Right lobe of liver (tissue), 6 donors: ENCODE measurements around the gene KLK10. TPM values are rescaled to one million over a fixed set of nuclear protein-coding genes. Genes with fewer than 3 reads are reported as not detected.
A peak's percentile ranks its signal among the peaks of the same experiment; 100 is the strongest.

Source experiments
- ATAC-seq, 4 donors: fragments of 200-7000 bp; cut with Tn5 transposase; one replicate each; pipeline ENCODE4 v1.9.1; 2020; ENCODE audit warnings: mild to moderate bottlenecking in 4 of 4, moderate library complexity in 4 of 4
- DNase-seq, 3 donors: peaks; one replicate each; pipeline ENCODE4 v3.0.0-alpha.2; 2020
- H3K27ac ChIP-seq, 3 donors: fragments of 200-600 bp; one replicate each; pipeline ENCODE4 v1.8.0; 2022
- H3K27me3 ChIP-seq, 2 donors: fragments of 200-600 bp; one replicate each; pipeline ENCODE4 v1.8.0; 2022
- H3K36me3 ChIP-seq, 4 donors: fragments of 200-600 bp; sonication (generic) in 1 of 4; one replicate each; pipeline versions ENCODE4 v1.5.1 to v1.8.0; 2017 to 2022; ENCODE audit warnings: control low read depth in 1 of 4
- H3K4me1 ChIP-seq, 4 donors: fragments of 200-600 bp; sonication (generic) in 1 of 4; one replicate each; pipeline versions ENCODE4 v1.5.1 to v1.8.0; 2017 to 2022; ENCODE audit warnings: control low read depth in 1 of 4
- H3K4me3 ChIP-seq, 3 donors: fragments of 200-600 bp; one replicate each; pipeline ENCODE4 v1.8.0; 2022
- H3K9me3 ChIP-seq, 4 donors: fragments of 200-600 bp; sonication (generic) in 1 of 4; one replicate each; pipeline versions ENCODE4 v1.5.1 to v1.8.0; 2017 to 2022; ENCODE audit warnings: control low read depth in 1 of 4
- CTCF ChIP-seq, 4 donors: fragments of 200-600 bp in 3 of 4; fragments of 450-650 bp in 1 of 4; IDR thresholded peaks; one replicate each; pipeline versions ENCODE4 v1.5.1 to v1.8.0; 2016 to 2022; ENCODE audit warnings: antibody characterized with exemption in 4 of 4, mild to moderate bottlenecking in 2 of 4
- POLR2A ChIP-seq: fragments of 450-650 bp; IDR thresholded peaks from one replicate; pipeline ENCODE4 v1.6.1; 2017; ENCODE audit warnings: antibody characterized with exemption, mild to moderate bottlenecking
- WGBS: methylation state at CpG from one replicate; pipeline ENCODE4 v1.1.6; 2018; ENCODE audit warnings: low coverage, low lambda C conversion rate; ENCODE audit not compliant: insufficient coverage; ENCODE audit errors: missing lambda C conversion rate; 5-methylcytosine and 5-hydroxymethylcytosine counted together
- intact Hi-C, 2 donors: fragments of 100-400 bp; cut with DNase I; formaldehyde crosslinking; loops; one replicate each; pipeline versions ENCODE4 v1.11.2 to v1.14.1; 2022
- total RNA-seq, 6 experiments: library from RNA; depleted of rRNA in 2 of 6; stranded (reverse); fragments of >200 nt in 2 of 6; fragmentation: NEBNext Ultra II Directional in 3 of 6; extraction: Animal tissue kit (Norgen Biotek cat#: 25700) in 3 of 6; gene quantifications; one replicate each; pipeline versions ENCODE4 v1.1.0 to v1.2.4, GENCODE V29; 2016 to 2023
- donor health status: DM: no; HTN: yes; CAD: no.
- donor health status: DM: no; HTN: no; CAD: no.
- donor health status: DM: no; HTN: no; CAD: no.
- donor health status: DM: no; HTN: yes; CAD: no.
- donor health status: DM: no; HTN: yes; CAD: no.

The KLK10 gene
- total RNA-seq, 6 experiments from 2014 or later = 0.13 to 0.43 TPM; not detected in 4

- intact Hi-C loops = no loop called here
- H3K36me3 ChIP-seq = no peaks in the 10 kb centered on the region
- ATAC-seq = peak in 1 of 4 donors; percentile 24
- peak in 1 of 3 donors; percentile 35 for DNase-seq
- no peak overlapping the region for H3K27ac ChIP-seq
- WGBS = 39% methylated on average over 3 of the region's 19 CpGs
- no peak overlapping the region for H3K4me3 ChIP-seq
- no peaks in the 10 kb centered on the region for H3K27me3 ChIP-seq
- TF ChIP-seq POLR2A (no peak), CTCF (IDR thresholded peaks at IDR 0.05) (no peak)
- no peaks in the 10 kb centered on the region for H3K9me3 ChIP-seq
- H3K4me1 ChIP-seq = no peaks in the 10 kb centered on the region
Measured at GRCh38 chr19:51009061-51009891, 10.2 kb downstream of the KLK10 start.

GRCh38 chr19:51007488-51007887 is 12.0 kb downstream of the KLK10 start:
- intact Hi-C loops = no loop called here
- Histone ChIP-seq H3K9me3 (no peaks in the 10 kb centered on the region), H3K27ac (no peak overlapping the region), H3K4me1 (no peaks in the 10 kb centered on the region), H3K4me3 (no peak overlapping the region), H3K36me3 (no peaks in the 10 kb centered on the region), H3K27me3 (no peaks in the 10 kb centered on the region)
- DNase-seq (no peak), ATAC-seq (no peak)
- TF ChIP-seq POLR2A (no peak), CTCF (IDR thresholded peaks at IDR 0.05) (no peak)
- WGBS = 71% methylated on average over 3 of the region's 3 CpGs

- 13% methylated on average over 4 of the region's 8 CpGs for WGBS
- Histone ChIP-seq H3K4me1 (no peaks in the 10 kb centered on the region), H3K9me3 (no peaks in the 10 kb centered on the region), H3K27me3 (no peaks in the 10 kb centered on the region), H3K36me3 (no peaks in the 10 kb centered on the region), H3K4me3 (no peak overlapping the region), H3K27ac (no peak overlapping the region)
- intact Hi-C loops = no loop called here
- no peak for TF ChIP-seq CTCF (IDR thresholded peaks at IDR 0.05)
- TF ChIP-seq POLR2A = no peak
- DNase-seq (peak in 1 of 3 donors; percentile 18), ATAC-seq (no peak)
Measured at GRCh38 chr19:51006406-51006805, 13.1 kb downstream of the KLK10 start.

GRCh38 chr19:51005248-51005647 is 14.3 kb downstream of the KLK10 start:
- 67% methylated on average over 1 of the region's 1 CpG for WGBS
- TF ChIP-seq CTCF (IDR thresholded peaks at IDR 0.05) (no peak), POLR2A (no peak)
- H3K27me3 ChIP-seq = no peaks in the 10 kb centered on the region
- DNase-seq (no peak), ATAC-seq (no peak)
- no peak overlapping the region for H3K4me3 ChIP-seq
- H3K9me3 ChIP-seq = no peaks in the 10 kb centered on the region
- H3K27ac ChIP-seq = no peak overlapping the region
- H3K36me3 ChIP-seq = no peaks in the 10 kb centered on the region
- no peaks in the 10 kb centered on the region for H3K4me1 ChIP-seq
- intact Hi-C loops = no loop called here
